ENCODE measurements around the gene SLC35A3. TPM values are rescaled to one million over a fixed set of nuclear protein-coding genes. Genes with fewer than 3 reads are reported as not detected.

SLC35A3 gene
- total RNA-seq, 2 donors from 2014 or later = 23.2 to 32.0 TPM

DNA sequence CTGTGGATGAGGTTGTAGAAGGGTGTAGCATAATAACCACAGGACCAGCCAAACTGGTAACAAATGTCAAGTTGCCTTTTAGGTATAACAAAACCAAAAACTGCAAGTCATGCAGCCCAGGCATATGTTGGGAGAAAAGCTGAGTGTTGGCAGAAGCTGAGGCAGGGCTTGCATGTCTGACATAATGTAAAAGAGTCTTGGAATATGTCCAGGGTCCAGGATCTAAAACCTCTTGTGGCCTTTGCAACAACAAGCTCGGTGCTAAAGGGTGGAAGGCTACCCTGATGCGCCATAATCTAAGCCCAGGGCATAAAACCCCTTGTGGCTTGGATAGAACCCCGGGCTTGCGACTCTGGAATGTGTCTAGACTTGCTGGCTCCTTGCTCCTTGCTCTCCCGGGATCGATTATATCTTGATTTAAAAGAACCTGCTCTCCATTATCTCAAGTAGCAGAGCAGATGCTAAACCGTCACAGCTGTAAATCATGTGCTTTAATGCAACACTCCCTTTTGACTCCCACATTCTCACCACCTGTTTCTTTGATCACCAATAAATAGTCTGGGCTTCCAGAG, 26.5 kb upstream of the SLC35A3 start:
- no peaks in the 10 kb centered on the region for H3K36me3 ChIP-seq
- no peak for DNase-seq (ENCODE audit: low spot score)
- H3K27me3 ChIP-seq (replicated peaks; ENCODE audit: insufficient read depth) = no peaks in the 10 kb centered on the region
- no peaks in the 10 kb centered on the region for H3K9me3 ChIP-seq
- TF ChIP-seq, protein P1, sequence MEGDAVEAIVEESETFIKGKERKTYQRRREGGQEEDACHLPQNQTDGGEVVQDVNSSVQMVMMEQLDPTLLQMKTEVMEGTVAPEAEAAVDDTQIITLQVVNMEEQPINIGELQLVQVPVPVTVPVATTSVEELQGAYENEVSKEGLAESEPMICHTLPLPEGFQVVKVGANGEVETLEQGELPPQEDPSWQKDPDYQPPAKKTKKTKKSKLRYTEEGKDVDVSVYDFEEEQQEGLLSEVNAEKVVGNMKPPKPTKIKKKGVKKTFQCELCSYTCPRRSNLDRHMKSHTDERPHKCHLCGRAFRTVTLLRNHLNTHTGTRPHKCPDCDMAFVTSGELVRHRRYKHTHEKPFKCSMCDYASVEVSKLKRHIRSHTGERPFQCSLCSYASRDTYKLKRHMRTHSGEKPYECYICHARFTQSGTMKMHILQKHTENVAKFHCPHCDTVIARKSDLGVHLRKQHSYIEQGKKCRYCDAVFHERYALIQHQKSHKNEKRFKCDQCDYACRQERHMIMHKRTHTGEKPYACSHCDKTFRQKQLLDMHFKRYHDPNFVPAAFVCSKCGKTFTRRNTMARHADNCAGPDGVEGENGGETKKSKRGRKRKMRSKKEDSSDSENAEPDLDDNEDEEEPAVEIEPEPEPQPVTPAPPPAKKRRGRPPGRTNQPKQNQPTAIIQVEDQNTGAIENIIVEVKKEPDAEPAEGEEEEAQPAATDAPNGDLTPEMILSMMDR (IDR thresholded peaks at IDR 0.05) = no peak
- no peak for ATAC-seq (ENCODE audit: insufficient number of reproducible peaks, low FRiP score, low read depth)
- no peak overlapping the region for H3K4me3 ChIP-seq
- no peaks in the 10 kb centered on the region for H3K4me1 ChIP-seq (ENCODE audit: control insufficient read depth in 1 of 2, low read depth in 2 of 2)
- H3K27ac ChIP-seq = no peak overlapping the region

DNA sequence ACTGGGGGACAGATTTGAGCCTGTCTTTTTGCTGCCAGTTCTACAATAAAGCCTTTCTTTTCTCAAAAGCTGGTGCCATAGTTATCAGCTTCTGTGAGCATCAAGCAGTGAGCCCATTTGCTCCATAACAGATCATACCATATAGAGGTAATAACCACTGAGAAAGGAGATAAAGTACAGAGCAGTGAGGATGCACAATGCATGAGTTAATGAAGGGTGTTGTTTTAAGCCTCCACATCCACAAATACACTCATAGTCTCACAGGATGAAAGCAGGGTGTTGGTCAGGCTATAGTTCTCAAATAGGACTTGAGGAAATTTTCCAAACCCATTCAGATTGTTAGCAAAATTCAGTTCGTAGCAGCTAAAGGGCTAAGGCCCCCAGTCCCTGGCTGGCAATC, 25.6 kb upstream of the SLC35A3 start:
- no peak for DNase-seq (ENCODE audit: low spot score)
- Histone ChIP-seq H3K4me1 (ENCODE audit: control insufficient read depth in 1 of 2, low read depth in 2 of 2) (no peaks in the 10 kb centered on the region), H3K27me3 (replicated peaks; ENCODE audit: insufficient read depth) (no peaks in the 10 kb centered on the region), H3K4me3 (no peak overlapping the region), H3K9me3 (no peaks in the 10 kb centered on the region), H3K27ac (no peak overlapping the region), H3K36me3 (no peaks in the 10 kb centered on the region)
- no peak for ATAC-seq (ENCODE audit: insufficient number of reproducible peaks, low FRiP score, low read depth)
- TF ChIP-seq, protein P1 (IDR thresholded peaks at IDR 0.05) = no peak

DNA sequence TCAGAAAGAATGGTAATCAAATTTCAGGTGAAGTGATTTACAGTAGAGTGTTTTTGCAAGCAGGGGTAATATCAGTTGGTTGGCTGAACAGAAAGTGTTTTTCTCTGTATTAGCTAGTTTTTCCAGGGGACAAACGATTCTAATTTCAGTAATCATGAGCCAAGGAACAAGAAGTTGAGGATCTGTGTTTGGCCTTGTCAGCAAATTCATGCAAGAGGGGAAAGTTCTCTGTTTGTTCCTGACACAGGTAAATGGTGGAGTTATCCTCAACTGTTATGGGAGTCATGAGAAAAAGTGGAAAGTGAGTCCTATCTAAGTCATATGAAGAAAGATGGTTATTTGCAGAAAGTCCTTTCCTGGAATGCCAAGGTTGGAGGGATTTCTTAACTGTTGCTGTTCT, 24.6 kb upstream of the SLC35A3 start:
- Histone ChIP-seq H3K27ac (no peak overlapping the region), H3K4me1 (ENCODE audit: control insufficient read depth in 1 of 2, low read depth in 2 of 2) (no peaks in the 10 kb centered on the region), H3K9me3 (no peaks in the 10 kb centered on the region), H3K4me3 (no peak overlapping the region), H3K36me3 (no peaks in the 10 kb centered on the region), H3K27me3 (replicated peaks; ENCODE audit: insufficient read depth) (no peaks in the 10 kb centered on the region)
- DNase-seq (ENCODE audit: low spot score) = no peak
- TF ChIP-seq, protein P1 (IDR thresholded peaks at IDR 0.05) = no peak
- no peak for ATAC-seq (ENCODE audit: insufficient number of reproducible peaks, low FRiP score, low read depth)

DNA sequence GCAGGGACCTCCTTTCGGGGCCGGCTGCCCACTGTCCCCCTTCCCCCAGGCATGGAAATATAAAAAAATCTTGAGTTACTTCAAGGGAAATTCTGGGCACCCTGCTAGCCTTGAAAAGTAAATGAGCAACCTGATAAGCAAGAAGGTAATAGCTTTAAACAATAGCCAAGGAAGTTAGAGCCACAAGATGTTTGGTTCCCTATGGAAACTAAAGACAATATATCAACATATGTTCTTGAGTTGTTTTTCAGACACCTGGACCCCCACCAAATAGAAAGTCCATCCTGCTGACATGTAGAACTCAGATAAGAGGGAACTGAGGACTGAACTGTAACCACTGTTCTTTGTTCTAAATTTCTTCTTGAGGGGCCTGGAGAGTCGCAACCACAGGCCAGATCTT, 19.3 kb upstream of the SLC35A3 start:
- TF ChIP-seq, protein P1 (IDR thresholded peaks at IDR 0.05) = no peak
- Histone ChIP-seq H3K4me1 (ENCODE audit: control insufficient read depth in 1 of 2, low read depth in 2 of 2) (no peaks in the 10 kb centered on the region), H3K9me3 (no peaks in the 10 kb centered on the region), H3K27me3 (replicated peaks; ENCODE audit: insufficient read depth) (no peaks in the 10 kb centered on the region), H3K4me3 (no peak overlapping the region), H3K27ac (no peak overlapping the region), H3K36me3 (no peaks in the 10 kb centered on the region)
- no peak for ATAC-seq (ENCODE audit: insufficient number of reproducible peaks, low FRiP score, low read depth)
- no peak for DNase-seq (ENCODE audit: low spot score)

DNA sequence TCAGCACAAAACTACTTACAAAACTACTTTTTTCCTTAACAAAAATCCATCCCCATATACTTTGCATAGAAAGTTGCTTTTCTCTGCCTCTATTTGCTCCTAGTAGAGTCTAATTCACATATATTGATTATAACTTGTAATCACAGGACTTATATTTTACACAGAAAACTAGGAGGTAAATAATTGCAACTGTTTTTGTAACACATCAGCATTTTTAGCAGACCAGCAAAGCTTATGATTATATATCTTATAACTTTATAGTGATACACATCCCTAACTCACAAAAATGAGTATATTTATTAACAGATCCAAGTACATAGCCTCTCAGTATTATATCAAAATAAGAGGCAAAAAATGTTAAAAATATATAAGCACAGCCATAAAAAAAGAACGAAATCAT, 17.3 kb upstream of the SLC35A3 start:
- ATAC-seq (ENCODE audit: insufficient number of reproducible peaks, low FRiP score, low read depth) = no peak
- no peaks in the 10 kb centered on the region for H3K27me3 ChIP-seq (replicated peaks; ENCODE audit: insufficient read depth)

More for the DNA sequence above, 17.3 kb upstream of the SLC35A3 start:
- no peak for DNase-seq (ENCODE audit: low spot score)
- Histone ChIP-seq H3K36me3 (no peaks in the 10 kb centered on the region), H3K27ac (no peak overlapping the region), H3K9me3 (no peaks in the 10 kb centered on the region), H3K4me1 (ENCODE audit: control insufficient read depth in 1 of 2, low read depth in 2 of 2) (no peaks in the 10 kb centered on the region), H3K4me3 (no peak overlapping the region)
- TF ChIP-seq, protein P1 (IDR thresholded peaks at IDR 0.05) = no peak
